ENCODE data around the gene LSM14A.

GRCh38 chr19:34165295-34165738 is 7.0 kb upstream of the LSM14A start:
- no peak for TF ChIP-seq CTCF (IDR thresholded peaks at IDR 0.05)
- no peak for TF ChIP-seq IRF2 (CRISPR knock-in tag; IDR thresholded peaks at IDR 0.05; ENCODE audit: borderline replicate concordance, low read depth)
- no peak for TF ChIP-seq ARID4B (CRISPR knock-in tag; IDR thresholded peaks at IDR 0.05; ENCODE audit: borderline replicate concordance)
- TF ChIP-seq GTF2I (CRISPR knock-in tag; conservative IDR thresholded peaks at IDR 0.05) = no peak
- TF ChIP-seq TEAD4 (CRISPR knock-in tag; IDR thresholded peaks at IDR 0.05) = no peak
- TF ChIP-seq SMAD3 (CRISPR knock-in tag; IDR thresholded peaks at IDR 0.05; ENCODE audit: borderline replicate concordance) = no peak
- TF ChIP-seq NR2C2 (CRISPR knock-in tag; IDR thresholded peaks at IDR 0.05) = no peak
- TF ChIP-seq ATF3 (CRISPR knock-in tag; conservative IDR thresholded peaks at IDR 0.05) = no peak
